Caco-2 (cell line): ENCODE data around the gene NUDT3. TPM values are rescaled to one million over a fixed set of nuclear protein-coding genes. Genes with fewer than 3 reads are reported as not detected.
A peak's percentile ranks its signal among the peaks of the same experiment; 100 is the strongest.

ENCODE experiments used
- BruUV-seq: library from RNA; stranded (reverse); fragments of 400-500 nt; replicated peaks from 2 replicates; lab custom pipeline; 2021; lab: Mats Ljungman, UMichigan
- CTCF ChIA-PET: fragments of 300-600 bp; sonication (Branson Sonifier 250); formaldehyde crosslinking; loops from one replicate; lab custom pipeline; 2022; ENCODE audit warnings: antibody characterized with exemption; lab: Charles Lee
- POLR2A ChIA-PET: fragments of 300-600 bp; sonication (Branson Sonifier 250); formaldehyde crosslinking; loops from one replicate; lab custom pipeline; 2022; ENCODE audit warnings: antibody characterized with exemption; lab: Charles Lee
- DNase-seq, 2 experiments: peaks; one replicate each; pipeline versions ENCODE4 v3.0.0 to v3.0.0-alpha.2; 2020 to 2022
- H3K27me3 ChIP-seq: replicated peaks from 2 replicates; pipeline ENCODE4 v1.6.0; 2011; ENCODE audit warnings: low read length; ENCODE audit not compliant: control insufficient read depth, insufficient read depth
- H3K36me3 ChIP-seq: 2 replicates; pipeline ENCODE4 v1.5.1; 2011; ENCODE audit warnings: low read length; ENCODE audit not compliant: control insufficient read depth, insufficient read depth
- H3K4me1 ChIP-seq: fragments of 250-450 bp; sonication (Bioruptor Pico); 2 replicates; pipeline ENCODE4 v1.5.1; 2020; ENCODE audit warnings: mild to moderate bottlenecking
- H3K4me3 ChIP-seq: 2 replicates; pipeline ENCODE4 v1.5.1; 2011; ENCODE audit warnings: low read depth, mild to moderate bottlenecking, control low read depth, low read length
- H3K9me3 ChIP-seq: fragments of 250-450 bp; sonication (Bioruptor Pico); 2 replicates; pipeline ENCODE4 v1.5.1; 2020; ENCODE audit warnings: mild to moderate bottlenecking, moderate library complexity
- H3K27ac Mint-ChIP-seq: one replicate; pipeline ENCODE4 v1.8.0; 2022; ENCODE audit warnings: mixed read lengths; ENCODE audit not compliant: unreplicated experiment
- H3K27me3 Mint-ChIP-seq: one replicate; pipeline ENCODE4 v1.8.0; 2022; ENCODE audit warnings: mixed read lengths; ENCODE audit not compliant: insufficient read depth, unreplicated experiment
- H3K36me3 Mint-ChIP-seq: one replicate; pipeline ENCODE4 v1.8.0; 2022; ENCODE audit warnings: mild to moderate bottlenecking, mixed read lengths; ENCODE audit not compliant: insufficient read depth, unreplicated experiment
- H3K4me1 Mint-ChIP-seq: one replicate; pipeline ENCODE4 v1.8.0; 2022; ENCODE audit warnings: low read depth, mixed read lengths; ENCODE audit not compliant: unreplicated experiment
- H3K4me3 Mint-ChIP-seq: one replicate; pipeline ENCODE4 v1.8.0; 2022; ENCODE audit warnings: mild to moderate bottlenecking, moderate library complexity, mixed read lengths; ENCODE audit not compliant: unreplicated experiment
- H3K9me3 Mint-ChIP-seq: one replicate; pipeline ENCODE4 v1.8.0; 2022; ENCODE audit warnings: mixed read lengths; ENCODE audit not compliant: unreplicated experiment
- CTCF ChIP-seq, 2 experiments: fragments of 200-600 bp in 1 of 2; IDR thresholded peaks; 1 replicate in 1 of 2; 2 replicates in 1 of 2; pipeline versions ENCODE4 v1.5.1 to v1.8.0; 2011 to 2022; ENCODE audit warnings: antibody characterized with exemption in 1 of 2, control low read depth in 1 of 2, inconsistent platforms in 1 of 2, low read depth in 1 of 2, low read length in 1 of 2, mild to moderate bottlenecking in 1 of 2, moderate library complexity in 1 of 2; ENCODE audit not compliant: insufficient read depth in 1 of 2, severe bottlenecking in 1 of 2, unreplicated experiment in 1 of 2
- intact Hi-C: fragments of 100-400 bp; cut with micrococcal nuclease; formaldehyde crosslinking; loops from one replicate; pipeline ENCODE4 v1.10.0; 2022; ENCODE audit not compliant: unreplicated experiment
- total RNA-seq: library from RNA; stranded (reverse); gene quantifications from 2 replicates; pipeline ENCODE4 v1.2.3, GENCODE V29; 2022

The NUDT3 gene
- total RNA-seq, 1 experiment from 2014 or later: 22.9 TPM

GRCh38 chr6:34238585-34239499 lies 153.6 kb downstream of the NUDT3 start:
- no peak for TF ChIP-seq CTCF (IDR thresholded peaks at IDR 0.05; ENCODE audit: insufficient read depth in 1 of 2, low read depth in 1 of 2, low read length in 1 of 2, severe bottlenecking in 1 of 2, unreplicated experiment in 1 of 2)
- Histone ChIP-seq H3K27me3 (no peaks in the 10 kb centered on the region), H3K9me3 (no peaks in the 10 kb centered on the region), H3K36me3 (no peaks in the 10 kb centered on the region; the same call in 1 of the 2 replicates), H3K4me1 (peaks cover 33% of the 10 kb centered on the region), H3K4me3 (peak overlapping the region; percentile 66)
- Mint-ChIP-seq H3K27me3 (no peaks in the 10 kb centered on the region), H3K4me1 (no peaks in the 10 kb centered on the region), H3K4me3 (peak overlapping the region; percentile 71), H3K9me3 (no peaks in the 10 kb centered on the region), H3K36me3 (peaks cover 33% of the 10 kb centered on the region), H3K27ac (peak overlapping the region; percentile 58)
- no TSS peak for BruUV-seq
- DNase-seq: no peak
- ChIA-PET CTCF (no interaction called here), POLR2A (no interaction called here)
- intact Hi-C loops: no loop called here

GRCh38 chr6:34237722-34238584 lies 154.5 kb downstream of the NUDT3 start:
- DNase-seq: peak; percentile 72 to 85
- Histone ChIP-seq H3K4me1 (peaks cover 29% of the 10 kb centered on the region), H3K36me3 (no peaks in the 10 kb centered on the region; the same call in 1 of the 2 replicates), H3K9me3 (no peaks in the 10 kb centered on the region), H3K4me3 (peak overlapping the region; percentile 66), H3K27me3 (no peaks in the 10 kb centered on the region)
- no TSS peak for BruUV-seq
- Mint-ChIP-seq H3K36me3 (peaks cover 33% of the 10 kb centered on the region), H3K4me3 (peak overlapping the region; percentile 71), H3K9me3 (no peaks in the 10 kb centered on the region), H3K27ac (peak overlapping the region; percentile 58), H3K4me1 (no peaks in the 10 kb centered on the region), H3K27me3 (no peaks in the 10 kb centered on the region)
- ChIA-PET CTCF (no interaction called here), POLR2A (interaction anchor here (1.3 kb wide), 1 partner anchor 14 kb away, joined by 23 read pairs; no protein-coding TSS in a partner anchor)
- TF ChIP-seq CTCF (IDR thresholded peaks at IDR 0.05; ENCODE audit: insufficient read depth in 1 of 2, low read depth in 1 of 2, low read length in 1 of 2, severe bottlenecking in 1 of 2, unreplicated experiment in 1 of 2): peak; percentile 36 to 56
- intact Hi-C loops: no loop called here

GRCh38 chr6:34237316-34237721 lies 155.2 kb downstream of the NUDT3 start:
- ChIA-PET CTCF (interaction anchor here (0.7 to 1.3 kb wide), 4 partner anchors 12 to 178 kb away, joined by 3 to 11 read pairs (median 6); partner anchors contain the start of gene SMIM29), POLR2A (interaction anchor here (0.5 to 1.3 kb wide), 17 partner anchors 10 to 543 kb away, joined by 3 to 23 read pairs (median 5); partner anchors contain the start of genes PACSIN1, RPS10 and SMIM29)
- Mint-ChIP-seq H3K27me3 (no peaks in the 10 kb centered on the region), H3K4me1 (no peaks in the 10 kb centered on the region), H3K27ac (no peak overlapping the region), H3K36me3 (peaks cover 27% of the 10 kb centered on the region), H3K9me3 (no peaks in the 10 kb centered on the region), H3K4me3 (peak overlapping the region; percentile 71)
- TF ChIP-seq CTCF (IDR thresholded peaks at IDR 0.05; ENCODE audit: insufficient read depth in 1 of 2, low read depth in 1 of 2, low read length in 1 of 2, severe bottlenecking in 1 of 2, unreplicated experiment in 1 of 2): no peak
- H3K4me1 ChIP-seq: peaks cover 29% of the 10 kb centered on the region
- H3K4me3 ChIP-seq: peak overlapping the region; percentile 66
- intact Hi-C loops: no loop called here
- H3K36me3 ChIP-seq: no peaks in the 10 kb centered on the region; the same call in 1 of the 2 replicates
- peak in 1 of 2 experiments; percentile 54 for DNase-seq
- BruUV-seq: no TSS peak
- no peaks in the 10 kb centered on the region for H3K9me3 ChIP-seq
- no peaks in the 10 kb centered on the region for H3K27me3 ChIP-seq
